HG03354 (cell line): Measurements from ENCODE around the gene ANKRD40CL.

Experiments
- ATAC-seq: cut with Tn5 transposase; IDR thresholded peaks from one replicate; pipeline ENCODE4 v1.9.1; 2021; ENCODE audit warnings: mild to moderate bottlenecking; ENCODE audit not compliant: unreplicated experiment, poor library complexity, severe bottlenecking

Gene ANKRD40CL

GRCh38 chr17:50792132-50792531, 24.8 kb upstream of the ANKRD40CL start:
- ATAC-seq, result no peak

- no peak for ATAC-seq
These were observed 23.3 kb upstream of the ANKRD40CL start for GRCh38 chr17:50790618-50791017.

GRCh38 chr17:50787106-50787505, 19.8 kb upstream of the ANKRD40CL start:
- no peak for ATAC-seq

- no peak for ATAC-seq
These were observed 18.7 kb upstream of the ANKRD40CL start for GRCh38 chr17:50785946-50786570.

GRCh38 chr17:50785126-50785525, 17.8 kb upstream of the ANKRD40CL start:
- no peak for ATAC-seq

GRCh38 chr17:50783905-50784304, 16.6 kb upstream of the ANKRD40CL start:
- ATAC-seq, result no peak

GRCh38 chr17:50783193-50783660, 15.9 kb upstream of the ANKRD40CL start:
- peak; percentile 86 for ATAC-seq

- ATAC-seq, result no peak
These were observed 13.8 kb upstream of the ANKRD40CL start for GRCh38 chr17:50781167-50781566.

GRCh38 chr17:50779747-50780353, 12.5 kb upstream of the ANKRD40CL start:
- no peak for ATAC-seq

- ATAC-seq, result no peak
These were observed 11.7 kb upstream of the ANKRD40CL start for GRCh38 chr17:50778988-50779387.

GRCh38 chr17:50778471-50778870, 11.2 kb upstream of the ANKRD40CL start:
- ATAC-seq, result no peak

GRCh38 chr17:50775926-50776325, 8.6 kb upstream of the ANKRD40CL start:
- ATAC-seq, result no peak

- no peak for ATAC-seq
These were observed 7.0 kb upstream of the ANKRD40CL start for GRCh38 chr17:50774225-50774803.

- no peak for ATAC-seq
These were observed 4.9 kb upstream of the ANKRD40CL start for GRCh38 chr17:50771991-50772785.

GRCh38 chr17:50770346-50770745, 3.0 kb upstream of the ANKRD40CL start:
- no peak for ATAC-seq

GRCh38 chr17:50769884-50770283, 2.6 kb upstream of the ANKRD40CL start:
- no peak for ATAC-seq

- ATAC-seq, result no peak
These were observed 1.0 kb upstream of the ANKRD40CL start for GRCh38 chr17:50768346-50768761.

GRCh38 chr17:50767030-50767429, 288 bp downstream of the ANKRD40CL start:
- ATAC-seq, result no peak

GRCh38 chr17:50766222-50767023, 895 bp downstream of the ANKRD40CL start:
- no peak for ATAC-seq
